GM19328 (cell line): Measurements from ENCODE around the gene STAP1.
"Not testable (repeated sequence)": the region's sequence is repeated elsewhere in the genome, so short reads cannot be mapped to it uniquely, and the experiment has no call there.

Experiments used
- ATAC-seq: cut with Tn5 transposase; IDR thresholded peaks from one replicate; pipeline ENCODE4 v1.9.1; 2021; ENCODE audit warnings: mild to moderate bottlenecking, moderate library complexity; ENCODE audit not compliant: unreplicated experiment

The STAP1 gene, protein sequence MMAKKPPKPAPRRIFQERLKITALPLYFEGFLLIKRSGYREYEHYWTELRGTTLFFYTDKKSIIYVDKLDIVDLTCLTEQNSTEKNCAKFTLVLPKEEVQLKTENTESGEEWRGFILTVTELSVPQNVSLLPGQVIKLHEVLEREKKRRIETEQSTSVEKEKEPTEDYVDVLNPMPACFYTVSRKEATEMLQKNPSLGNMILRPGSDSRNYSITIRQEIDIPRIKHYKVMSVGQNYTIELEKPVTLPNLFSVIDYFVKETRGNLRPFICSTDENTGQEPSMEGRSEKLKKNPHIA

GRCh38 chr4:67558493-67558892, at the start of gene STAP1:
Gene STAP1, plus strand, starts transcription at chr4:67558727. Its CDS starts 83 bp downstream, at chr4:67558810.
- ATAC-seq: peak; percentile 52

DNA sequence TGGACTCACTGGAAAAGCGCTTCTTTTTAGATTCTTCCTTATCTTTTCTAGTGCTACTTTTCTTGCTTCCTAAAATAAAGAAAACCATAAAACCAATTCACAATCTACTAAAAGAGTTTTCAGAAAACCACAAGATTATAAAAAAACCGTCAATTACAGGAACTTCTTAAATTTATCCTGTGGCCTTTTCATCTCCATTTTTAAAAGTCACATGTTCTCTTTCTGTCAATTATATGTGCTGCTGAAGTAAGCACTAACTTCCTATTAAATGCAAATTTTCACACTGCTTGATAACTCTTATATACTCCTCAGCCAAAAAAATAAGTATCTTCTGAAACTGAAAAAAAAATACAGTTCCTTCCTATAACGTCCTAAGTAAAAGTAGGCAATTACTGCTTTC, 46.0 kb upstream of the STAP1 start:
- no peak for ATAC-seq

DNA sequence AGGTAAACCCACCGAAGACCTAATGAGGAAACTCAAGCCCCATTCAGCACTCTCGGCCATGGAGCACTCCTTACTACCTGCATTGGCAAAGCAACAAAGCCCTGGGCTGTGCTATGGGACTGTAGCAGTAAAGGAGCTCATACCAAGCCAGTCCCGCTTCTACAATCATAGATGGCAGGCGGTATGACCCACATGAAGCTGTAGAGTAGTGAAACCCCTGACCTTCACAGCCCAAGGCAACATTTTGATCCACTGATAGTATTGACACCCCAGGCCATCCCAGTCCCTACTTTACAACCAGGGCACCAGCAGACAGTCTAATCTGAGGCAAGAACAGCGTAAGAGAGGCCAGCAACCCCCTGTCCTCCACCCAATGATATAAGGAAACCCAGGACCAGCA, 38.4 kb upstream of the STAP1 start:
- no peak for ATAC-seq

DNA sequence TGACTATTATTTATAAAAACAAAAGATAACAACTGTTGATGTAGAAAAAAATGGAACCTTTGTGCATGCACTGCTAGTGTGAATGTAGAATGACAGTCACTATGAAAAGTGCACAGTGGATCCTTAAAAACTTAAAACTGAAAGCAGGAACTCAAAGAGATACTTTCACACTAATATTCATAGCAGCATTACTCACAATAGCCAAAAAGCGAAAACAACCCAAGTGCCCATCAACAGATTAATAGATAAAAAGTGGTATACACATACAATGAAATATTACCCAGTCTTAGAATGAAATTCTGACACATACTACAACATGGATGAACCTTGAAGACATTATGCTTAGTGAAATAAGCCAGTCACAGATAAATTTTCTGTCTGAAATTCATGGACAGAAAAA, 37.0 kb upstream of the STAP1 start:
- no peak for ATAC-seq

DNA sequence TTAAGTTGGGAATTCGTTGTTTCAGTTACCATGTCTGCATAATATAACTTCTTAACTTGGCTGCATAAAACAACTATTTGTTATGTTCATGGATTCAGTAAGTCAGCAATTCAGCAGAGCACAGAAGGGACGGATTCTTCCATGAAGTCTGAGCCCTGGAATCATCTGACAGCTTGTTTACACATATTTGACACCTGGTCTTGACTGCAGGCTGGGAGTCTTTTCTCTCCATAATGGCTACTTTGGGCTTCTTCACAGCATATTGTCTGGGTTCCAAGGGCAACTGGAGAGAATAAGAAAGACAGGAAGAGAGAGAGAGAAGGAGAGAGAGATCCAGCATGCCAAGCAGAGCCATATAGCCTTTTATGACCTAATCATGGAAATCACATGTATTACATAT, 36.3 kb upstream of the STAP1 start:
- ATAC-seq: no peak

DNA sequence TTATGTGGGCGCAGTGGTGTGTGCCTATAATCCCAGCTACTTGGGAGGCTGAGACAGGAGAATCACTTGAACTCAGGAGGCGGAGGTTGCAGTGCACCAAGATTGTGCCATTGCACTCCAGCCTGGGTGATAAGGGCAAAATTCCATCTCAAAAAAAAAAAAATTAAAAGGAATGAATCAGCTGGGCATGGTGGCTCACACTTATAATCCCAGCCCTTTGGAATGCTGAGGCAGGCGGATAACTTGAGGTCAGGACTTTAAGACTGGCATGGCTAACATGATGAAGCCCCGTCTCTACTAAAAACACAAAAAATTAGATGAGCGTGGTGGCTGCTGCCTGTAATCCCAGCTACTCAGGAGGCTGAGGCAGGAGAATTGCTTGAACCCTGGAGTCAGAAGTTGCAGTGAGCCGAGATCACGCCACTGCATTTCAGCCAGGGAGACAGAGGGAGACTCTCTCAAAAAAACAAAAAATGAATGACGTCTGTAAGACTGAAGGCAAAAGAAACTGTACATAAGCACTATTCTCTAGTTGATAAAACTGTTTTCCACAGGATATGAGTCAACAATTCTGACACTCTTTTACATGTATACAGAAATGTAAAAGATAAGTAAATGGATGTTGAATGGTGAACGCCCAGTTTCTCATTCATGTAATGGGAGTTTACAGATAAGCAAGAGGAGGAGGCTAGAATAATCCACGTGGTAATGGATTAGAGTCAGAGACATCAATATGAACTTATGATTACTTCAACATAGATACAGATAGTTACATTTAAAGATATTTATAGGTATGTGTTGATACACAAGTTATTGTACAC, 35.5 kb upstream of the STAP1 start:
- no peak for ATAC-seq

- ATAC-seq: not testable (repeated sequence)
These were observed 34.4 kb upstream of the STAP1 start for GRCh38 chr4:67524140-67524539.

GRCh38 chr4:67531379-67531962, 27.1 kb upstream of the STAP1 start:
- no peak for ATAC-seq

DNA sequence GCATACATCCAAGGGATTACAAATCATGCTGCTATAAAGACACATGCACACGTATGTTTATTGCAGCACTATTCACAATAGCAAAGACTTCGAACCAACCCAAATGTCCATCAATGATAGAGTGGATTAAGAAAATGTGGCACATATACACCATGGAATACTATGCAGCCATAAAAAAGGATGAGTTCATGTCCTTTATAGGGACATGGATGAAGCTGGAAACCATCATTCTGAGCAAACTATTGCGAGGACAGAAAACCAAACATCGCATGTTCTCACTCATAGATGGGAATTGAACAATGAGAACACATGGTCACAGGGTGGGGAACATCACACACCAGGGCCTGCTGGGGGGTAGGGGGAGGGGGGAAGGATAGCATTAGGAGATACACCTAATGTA, 26.1 kb upstream of the STAP1 start:
- ATAC-seq: not testable (repeated sequence)

DNA sequence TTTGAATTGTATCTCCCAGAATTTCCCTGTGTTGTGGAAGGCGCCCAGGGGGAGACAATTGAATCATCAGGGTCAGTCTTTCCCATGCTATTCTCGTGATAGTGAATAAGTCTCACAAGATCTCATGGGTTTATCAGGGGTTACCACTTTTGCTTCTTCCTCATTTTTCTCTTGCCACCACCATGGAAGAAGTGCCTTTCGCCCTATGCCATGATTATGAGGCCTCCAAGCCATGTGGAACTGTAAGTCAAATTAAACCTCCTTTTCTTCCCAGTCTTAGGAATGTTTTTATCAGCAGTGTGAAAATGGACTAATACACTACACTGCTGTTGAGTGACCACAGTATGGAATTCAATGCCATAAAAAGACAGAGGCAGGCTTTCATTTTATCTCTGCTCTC, 25.4 kb upstream of the STAP1 start:
- no peak for ATAC-seq

GRCh38 chr4:67535280-67535840, 23.2 kb upstream of the STAP1 start:
- no peak for ATAC-seq

DNA sequence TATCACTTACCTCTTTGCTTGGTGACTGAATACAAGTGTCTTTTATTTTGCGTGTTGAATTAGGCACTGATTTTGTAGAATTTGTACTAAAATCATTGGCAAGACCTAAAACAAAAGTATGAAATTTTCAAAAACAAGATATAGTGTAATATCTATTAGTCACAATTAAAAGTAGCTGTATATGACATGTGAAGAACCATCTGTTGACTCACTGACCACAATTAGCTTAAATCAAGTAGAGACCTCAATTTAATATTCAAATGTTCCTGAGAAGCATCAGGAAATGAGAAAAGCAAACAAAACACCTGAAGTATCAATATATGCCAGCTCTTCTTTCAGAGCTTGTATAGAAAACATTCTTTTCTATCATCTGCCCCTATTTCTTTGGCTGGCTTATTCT, 18.7 kb upstream of the STAP1 start:
- no peak for ATAC-seq

GRCh38 chr4:67542076-67542475, 16.5 kb upstream of the STAP1 start:
- no peak for ATAC-seq

DNA sequence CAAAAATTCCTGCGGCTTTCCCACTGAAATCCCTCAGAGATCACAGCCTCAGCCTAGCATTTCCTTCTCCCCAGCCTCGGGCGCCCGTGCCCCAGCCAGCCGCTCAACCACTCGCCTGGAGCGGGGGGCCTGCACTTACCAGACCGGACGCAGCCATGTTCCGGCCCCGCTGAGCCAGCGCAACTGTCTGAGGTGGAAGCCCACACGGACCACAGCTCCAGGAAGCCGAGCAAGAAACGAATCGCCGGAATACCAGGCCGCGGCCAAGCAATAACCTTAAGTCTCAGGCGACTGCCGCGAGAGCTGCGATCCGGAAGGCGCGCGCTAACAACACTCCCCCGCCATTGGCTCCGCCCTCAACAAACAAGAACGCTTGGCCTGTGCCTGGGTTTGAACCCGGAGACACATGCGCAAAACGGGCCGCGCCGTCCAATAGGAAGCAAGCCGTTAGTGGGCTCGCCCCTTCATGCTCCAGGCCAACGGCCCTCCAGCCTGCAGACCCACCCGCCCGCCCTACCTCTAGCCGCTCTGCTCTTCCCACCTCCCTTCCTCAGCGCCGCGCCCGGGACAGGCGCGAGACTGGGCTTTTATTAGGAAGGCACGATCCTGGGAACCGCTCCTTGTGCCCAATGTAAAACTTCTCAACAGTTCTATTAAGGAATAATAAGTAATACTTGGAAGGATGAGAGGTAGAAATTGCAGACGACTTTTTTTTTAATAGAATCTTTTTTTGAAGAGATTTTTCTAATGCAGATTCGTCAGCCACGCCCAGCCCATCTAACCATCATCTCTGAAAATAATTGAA, 13.1 kb upstream of the STAP1 start, which contains the start of gene CENPC:
Gene CENPC, minus strand, starts transcription at position 305 of the 805 bp plus-strand sequence. Its CDS starts 148 bp downstream, at position 157.
- ATAC-seq: peak; percentile 95

DNA sequence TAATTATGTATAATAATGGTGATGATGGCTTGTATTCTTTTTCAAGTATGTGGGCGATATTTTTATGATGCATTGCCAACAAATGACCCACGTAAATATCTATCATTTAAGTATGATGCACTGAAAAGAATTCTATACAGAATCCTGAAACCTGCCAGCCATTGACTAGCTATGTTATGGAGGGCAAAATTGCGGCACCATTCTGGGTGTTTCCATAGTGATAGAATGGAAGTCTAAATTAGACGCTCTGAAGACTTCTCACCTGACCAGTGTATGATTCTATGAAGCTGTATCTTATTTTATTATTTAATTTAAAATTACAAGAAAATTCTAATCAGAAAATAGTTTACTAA, 12.5 kb upstream of the STAP1 start:
- ATAC-seq: no peak

- ATAC-seq: no peak
These were observed 11.6 kb upstream of the STAP1 start for GRCh38 chr4:67546971-67547370.

DNA sequence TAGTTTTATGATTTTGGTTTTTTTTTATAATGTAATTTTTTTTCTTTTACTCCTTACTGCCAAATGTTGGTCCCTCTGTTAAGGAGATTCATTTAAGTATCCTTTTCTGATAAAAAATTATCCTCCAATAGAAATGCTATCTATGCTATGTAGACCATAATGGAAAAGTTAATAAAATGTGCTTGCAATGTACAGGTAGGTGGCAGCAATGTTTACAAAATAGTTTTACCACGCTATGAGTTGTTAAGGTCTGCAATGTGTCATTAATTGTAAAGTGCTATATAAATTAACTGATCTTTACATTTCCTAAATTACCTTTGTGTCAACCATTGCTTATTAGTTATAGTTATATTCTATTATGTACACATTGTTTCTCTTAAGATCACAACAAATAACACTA, 9.4 kb upstream of the STAP1 start:
- ATAC-seq: peak; percentile 19

DNA sequence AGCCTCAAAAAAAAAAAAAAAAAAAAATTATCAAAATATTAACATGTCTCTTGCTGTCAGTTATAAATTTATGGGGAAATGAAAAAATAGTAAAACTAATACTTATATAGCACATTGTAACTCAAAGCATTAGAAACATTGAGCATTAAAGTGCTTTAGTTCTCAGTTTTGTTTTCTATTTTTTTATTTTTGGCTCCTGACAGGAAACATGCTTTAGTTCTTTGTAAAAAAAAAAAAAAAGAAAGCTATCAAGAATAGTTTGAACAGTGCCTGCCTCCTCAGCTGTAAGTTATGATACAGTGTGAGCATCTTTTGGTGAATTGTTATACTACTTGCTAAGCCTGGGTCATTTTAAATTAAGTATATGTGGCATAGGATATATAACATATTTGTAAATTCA, 8.1 kb upstream of the STAP1 start:
- peak; percentile 45 for ATAC-seq

- ATAC-seq: peak; percentile 21
These were observed 7.7 kb upstream of the STAP1 start for GRCh38 chr4:67550857-67551256.

DNA sequence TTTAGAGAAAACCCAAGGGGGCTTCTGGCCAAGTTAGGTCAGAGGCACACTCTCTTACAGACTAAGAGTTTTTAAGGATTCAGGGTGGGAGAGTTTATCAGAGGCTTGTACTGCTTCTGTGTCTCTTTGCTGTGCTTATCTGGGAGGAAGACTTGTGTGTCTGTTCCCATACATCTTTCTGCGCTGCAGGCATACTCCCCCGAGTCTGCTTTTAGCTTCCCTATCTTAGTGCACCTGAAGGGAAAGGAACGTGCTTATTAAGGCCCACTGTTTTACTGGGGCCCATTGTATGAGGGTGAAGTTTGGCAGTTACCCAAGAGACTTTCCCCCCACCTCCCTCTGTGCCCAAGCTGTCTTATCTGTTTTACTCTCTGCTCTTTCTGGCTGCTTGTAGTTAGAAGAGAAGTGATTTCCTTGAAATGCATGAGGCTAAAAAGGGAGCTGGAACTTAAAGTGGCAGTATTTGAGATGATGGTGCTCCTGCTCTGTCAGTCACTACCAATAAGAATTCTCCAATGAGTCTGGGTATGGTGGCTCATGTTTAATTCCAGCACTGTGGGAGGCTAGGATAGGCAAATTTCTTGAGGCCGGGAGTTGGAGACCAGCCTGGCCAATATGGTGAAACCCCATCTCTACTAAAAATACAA, 6.3 kb upstream of the STAP1 start:
- ATAC-seq: not testable (repeated sequence)
